Gastroesophageal sphincter (tissue), 4 donors: ENCODE results near the gene EIF5. TPM values are rescaled to one million over a fixed set of nuclear protein-coding genes. Genes with fewer than 3 reads are reported as not detected.

Experiments
- ATAC-seq: fragments of 150-250 bp; one replicate; pipeline ENCODE4 v1.9.1; 2016; ENCODE audit warnings: mild to moderate bottlenecking, moderate library complexity
- H3K27ac ChIP-seq, 4 donors: fragments of 200-600 bp; sonication (generic) in 3 of 4; 1 replicate in 3 of 4; 2 replicates in 1 of 4; pipeline ENCODE4 v1.5.1; 2016 to 2019
- H3K27me3 ChIP-seq: fragments of 200-600 bp; sonication (generic); one replicate; pipeline ENCODE4 v1.5.1; 2019
- H3K36me3 ChIP-seq, 2 donors: fragments of 200-600 bp; sonication (generic); one replicate each; pipeline ENCODE4 v1.5.1; 2019; ENCODE audit warnings: control low read depth in 1 of 2
- H3K4me1 ChIP-seq, 3 donors: fragments of 200-600 bp; sonication (generic); 1 replicate in 2 of 3; 2 replicates in 1 of 3; pipeline ENCODE4 v1.5.1; 2016 to 2019; ENCODE audit warnings: control low read depth in 2 of 3
- H3K4me3 ChIP-seq, 2 donors: fragments of 200-600 bp; sonication (generic); one replicate each; pipeline ENCODE4 v1.5.1; 2019; ENCODE audit warnings: mild to moderate bottlenecking in 1 of 2, moderate library complexity in 1 of 2
- H3K9me3 ChIP-seq, 3 donors: fragments of 200-600 bp; sonication (generic); one replicate each; pipeline ENCODE4 v1.5.1; 2017 to 2019; ENCODE audit warnings: control low read depth in 2 of 3
- EP300 ChIP-seq: sonication (generic); formaldehyde crosslinking; IDR thresholded peaks from one replicate; pipeline ENCODE4 v1.6.1; 2017; ENCODE audit warnings: antibody characterized with exemption, mild to moderate bottlenecking
- POLR2A ChIP-seq, 2 donors: fragments of 450-650 bp; IDR thresholded peaks; one replicate each; pipeline ENCODE4 v1.6.1; 2017; ENCODE audit warnings: antibody characterized with exemption in 2 of 2, mild to moderate bottlenecking in 2 of 2, moderate library complexity in 1 of 2
- POLR2AphosphoS5 ChIP-seq: sonication (generic); formaldehyde crosslinking; IDR thresholded peaks from one replicate; pipeline ENCODE4 v1.6.1; 2017; ENCODE audit warnings: antibody characterized with exemption
- WGBS, 2 donors: methylation state at CpG; one replicate each; pipeline ENCODE4 v1.1.5; 2018; ENCODE audit warnings: low coverage in 1 of 2; 5-methylcytosine and 5-hydroxymethylcytosine counted together
- total RNA-seq, 4 donors: library from RNA; depleted of rRNA; stranded (reverse); fragments of >200 nt; gene quantifications; one replicate each; pipeline ENCODE4 v1.1.0, GENCODE V29; 2016
- TF ChIP-seq, protein P1 (sequence below), 4 experiments: fragments of 200-600 bp in 2 of 4; fragments of 450-650 bp in 2 of 4; sonication (generic) in 1 of 4; IDR thresholded peaks; one replicate each; pipeline ENCODE4 v1.5.1; 2017 to 2019; ENCODE audit warnings: antibody characterized with exemption in 4 of 4, mild to moderate bottlenecking in 2 of 4, moderate library complexity in 2 of 4

Gene EIF5
- total RNA-seq, 4 donors from 2014 or later: 166 to 252 (median 203) TPM

DNA sequence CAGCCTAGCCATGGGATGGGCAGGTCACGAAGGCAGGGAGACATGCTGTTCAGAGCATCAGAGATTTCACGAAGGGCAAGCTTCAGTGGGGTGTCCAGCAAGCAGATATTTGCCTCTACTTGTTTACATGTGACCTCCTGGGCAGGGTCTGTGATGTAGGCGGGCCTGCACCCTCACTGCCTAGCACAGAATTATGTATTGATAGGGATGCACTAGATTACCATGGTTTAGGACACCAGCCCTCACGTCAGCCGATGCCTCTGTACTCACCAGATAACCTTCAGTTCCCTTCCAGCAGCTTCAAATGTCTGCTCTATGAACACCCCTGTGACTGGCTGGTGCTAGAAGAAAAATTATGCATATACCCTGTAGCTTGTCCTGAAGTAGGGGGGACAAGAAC, 5.1 kb upstream of the EIF5 start:
- peaks cover 0 to 14% (median 3%) of the 10 kb centered on the region in 3 donors for H3K4me1 ChIP-seq
- no peak overlapping the region for H3K4me3 ChIP-seq
- 81 to 87% methylated on average over 3 of the region's 5 CpGs for WGBS, 2 donors
- ATAC-seq: no peak
- no peak overlapping the region for H3K27ac ChIP-seq
- no peaks in the 10 kb centered on the region for H3K27me3 ChIP-seq
- no peaks in the 10 kb centered on the region for H3K9me3 ChIP-seq
- TF ChIP-seq, protein P1, sequence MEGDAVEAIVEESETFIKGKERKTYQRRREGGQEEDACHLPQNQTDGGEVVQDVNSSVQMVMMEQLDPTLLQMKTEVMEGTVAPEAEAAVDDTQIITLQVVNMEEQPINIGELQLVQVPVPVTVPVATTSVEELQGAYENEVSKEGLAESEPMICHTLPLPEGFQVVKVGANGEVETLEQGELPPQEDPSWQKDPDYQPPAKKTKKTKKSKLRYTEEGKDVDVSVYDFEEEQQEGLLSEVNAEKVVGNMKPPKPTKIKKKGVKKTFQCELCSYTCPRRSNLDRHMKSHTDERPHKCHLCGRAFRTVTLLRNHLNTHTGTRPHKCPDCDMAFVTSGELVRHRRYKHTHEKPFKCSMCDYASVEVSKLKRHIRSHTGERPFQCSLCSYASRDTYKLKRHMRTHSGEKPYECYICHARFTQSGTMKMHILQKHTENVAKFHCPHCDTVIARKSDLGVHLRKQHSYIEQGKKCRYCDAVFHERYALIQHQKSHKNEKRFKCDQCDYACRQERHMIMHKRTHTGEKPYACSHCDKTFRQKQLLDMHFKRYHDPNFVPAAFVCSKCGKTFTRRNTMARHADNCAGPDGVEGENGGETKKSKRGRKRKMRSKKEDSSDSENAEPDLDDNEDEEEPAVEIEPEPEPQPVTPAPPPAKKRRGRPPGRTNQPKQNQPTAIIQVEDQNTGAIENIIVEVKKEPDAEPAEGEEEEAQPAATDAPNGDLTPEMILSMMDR (IDR thresholded peaks at IDR 0.05): no peak
- TF ChIP-seq POLR2A (IDR thresholded peaks at IDR 0.05) (no peak), EP300 (no peak), POLR2AphosphoS5 (no peak)
- H3K36me3 ChIP-seq: no peaks in the 10 kb centered on the region

DNA sequence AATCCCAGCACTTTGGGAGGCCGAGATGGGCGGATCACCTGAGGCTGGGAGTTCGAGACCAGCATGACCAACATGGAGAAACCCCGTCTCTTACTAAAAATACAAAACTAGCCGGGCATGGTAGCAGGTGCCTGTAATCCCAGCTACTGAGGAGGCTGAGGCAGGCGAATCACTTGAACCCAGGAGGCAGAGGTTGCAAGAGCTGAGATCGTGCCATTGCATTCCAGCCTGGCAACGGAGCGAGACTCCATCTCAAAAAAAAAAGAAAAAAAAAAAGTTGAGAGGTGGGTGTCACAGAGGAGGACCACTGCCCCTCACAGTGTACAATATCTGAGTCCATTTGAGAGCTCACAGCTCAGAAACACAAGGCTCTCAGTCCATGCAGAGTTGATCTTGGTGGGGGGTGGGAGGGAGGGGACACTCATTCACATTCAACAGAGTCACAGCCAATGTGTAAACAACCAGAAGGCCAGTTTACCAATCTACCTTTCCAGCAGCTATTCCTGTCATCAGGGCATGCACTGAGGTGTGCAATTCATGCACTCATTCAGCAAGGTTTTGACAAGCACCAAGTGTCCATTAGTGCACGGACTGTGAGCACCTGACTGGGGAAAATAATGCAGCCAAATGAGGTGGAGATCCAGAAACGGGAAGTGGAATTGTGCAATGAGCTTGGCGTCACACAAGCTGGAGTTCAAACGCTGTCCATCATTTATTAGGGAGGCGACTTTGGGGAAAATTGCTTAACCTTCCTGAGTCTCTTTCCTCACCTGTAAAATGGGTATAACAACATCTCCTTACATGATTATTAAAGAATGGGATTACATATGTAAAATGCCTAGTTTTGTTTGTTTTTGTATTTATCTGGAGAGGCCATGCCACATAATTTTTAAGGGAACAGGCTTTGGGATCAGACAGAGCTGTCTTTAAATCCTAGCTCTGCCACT, 4.4 kb upstream of the EIF5 start:
- 54 to 80% methylated on average over 6 to 10 of the region's 14 CpGs for WGBS, 2 donors

DNA sequence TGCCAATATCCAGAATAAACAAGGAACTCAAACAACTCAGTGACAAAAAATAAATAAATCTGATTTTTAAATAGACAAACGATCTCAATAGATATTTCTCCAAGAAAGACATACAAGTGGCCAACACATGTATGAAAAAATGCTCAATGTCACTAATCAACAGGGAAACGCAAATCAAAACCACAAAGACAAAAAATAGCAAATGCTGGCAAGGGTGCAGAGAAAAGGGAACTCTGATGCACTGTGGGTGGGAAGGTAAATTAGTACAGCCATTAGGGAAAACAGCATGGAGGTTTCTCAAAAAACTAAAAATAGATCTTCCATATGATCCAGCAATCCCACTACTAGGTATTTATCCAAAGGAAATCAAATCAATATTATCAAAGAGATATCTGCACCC, 3.5 kb upstream of the EIF5 start:
- Histone ChIP-seq H3K27me3 (no peaks in the 10 kb centered on the region), H3K4me1 (peaks cover 0 to 20% (median 6%) of the 10 kb centered on the region in 3 donors), H3K36me3 (peaks cover 0 to 2% of the 10 kb centered on the region in 2 donors), H3K9me3 (no peaks in the 10 kb centered on the region), H3K4me3 (no peak overlapping the region), H3K27ac (no peak overlapping the region)
- TF ChIP-seq, protein P1 (IDR thresholded peaks at IDR 0.05): no peak
- no peak for TF ChIP-seq POLR2AphosphoS5
- 71 to 75% methylated on average over 1 to 2 of the region's 2 CpGs for WGBS, 2 donors
- ATAC-seq: no peak

More for the DNA sequence above, 4.4 kb upstream of the EIF5 start:
- Histone ChIP-seq H3K36me3 (no peaks in the 10 kb centered on the region), H3K4me1 (peaks cover 0 to 14% (median 3%) of the 10 kb centered on the region in 3 donors), H3K9me3 (no peaks in the 10 kb centered on the region), H3K27me3 (no peaks in the 10 kb centered on the region), H3K4me3 (no peak overlapping the region), H3K27ac (no peak overlapping the region)
- TF ChIP-seq POLR2AphosphoS5: no peak
- TF ChIP-seq POLR2A (IDR thresholded peaks at IDR 0.05): no peak
- TF ChIP-seq EP300: no peak
- TF ChIP-seq, protein P1 (IDR thresholded peaks at IDR 0.05): no peak
- ATAC-seq: no peak

DNA sequence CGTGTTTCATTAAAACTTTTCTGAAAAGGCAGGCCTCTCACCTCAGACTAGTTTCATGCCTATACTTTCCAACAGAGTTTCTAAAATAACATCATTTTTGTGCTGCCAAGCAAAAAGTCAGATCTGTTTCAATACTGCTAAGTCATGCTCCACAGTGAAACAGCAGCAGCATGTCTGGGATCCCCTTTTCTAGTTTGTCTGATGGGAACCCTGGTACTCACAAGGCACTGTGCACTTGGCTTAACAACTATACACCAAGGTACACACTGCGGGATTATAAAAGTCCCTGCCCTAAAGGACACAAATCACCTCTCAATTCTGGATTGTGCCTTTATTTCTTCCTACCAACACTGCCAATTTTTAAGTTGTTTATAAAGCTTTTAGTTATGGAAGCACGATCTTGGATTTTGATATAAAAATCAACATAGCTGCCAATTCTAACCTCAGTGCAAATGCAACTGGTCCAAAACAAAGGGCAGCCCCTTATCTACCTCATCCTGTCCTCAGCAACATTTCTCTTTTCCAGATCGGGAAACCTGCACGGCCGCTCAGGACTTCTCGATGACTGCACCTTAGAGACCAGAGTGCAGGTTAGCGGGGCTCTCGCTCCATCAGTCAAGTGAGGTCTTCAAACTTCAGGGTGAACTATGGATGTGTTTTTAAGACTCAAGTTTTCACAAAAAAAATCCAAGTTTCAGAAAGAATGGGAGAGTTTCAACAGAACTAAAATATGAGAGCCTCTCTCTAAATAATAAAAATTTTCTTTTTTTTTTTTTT, 1.7 kb upstream of the EIF5 start:
- H3K36me3 ChIP-seq: peaks cover 6 to 20% of the 10 kb centered on the region in 2 donors
- H3K4me1 ChIP-seq: peaks cover 6 to 38% (median 16%) of the 10 kb centered on the region in 3 donors
- ATAC-seq: no peak
- peak overlapping the region; percentile 52 to 100 (median 96) for H3K27ac ChIP-seq
- WGBS, 2 donors: 74 to 82% methylated on average over 3 to 8 of the region's 9 CpGs
- TF ChIP-seq, protein P1 (IDR thresholded peaks at IDR 0.05): no peak
- TF ChIP-seq EP300 (no peak), POLR2A (IDR thresholded peaks at IDR 0.05) (no peak), POLR2AphosphoS5 (no peak)
- no peak overlapping the region for H3K4me3 ChIP-seq
- no peaks in the 10 kb centered on the region for H3K9me3 ChIP-seq
- H3K27me3 ChIP-seq: no peaks in the 10 kb centered on the region
